GM21737 (cell line): ENCODE measurements around the gene CSAD.
"Not testable (repeated sequence)": the region's sequence is repeated elsewhere in the genome, so short reads cannot be mapped to it uniquely, and the experiment has no call there.

Experiments
- ATAC-seq: cut with Tn5 transposase; IDR thresholded peaks from one replicate; pipeline ENCODE4 v1.9.1; 2021; ENCODE audit warnings: mild to moderate bottlenecking, moderate library complexity; ENCODE audit not compliant: unreplicated experiment

Gene CSAD

DNA sequence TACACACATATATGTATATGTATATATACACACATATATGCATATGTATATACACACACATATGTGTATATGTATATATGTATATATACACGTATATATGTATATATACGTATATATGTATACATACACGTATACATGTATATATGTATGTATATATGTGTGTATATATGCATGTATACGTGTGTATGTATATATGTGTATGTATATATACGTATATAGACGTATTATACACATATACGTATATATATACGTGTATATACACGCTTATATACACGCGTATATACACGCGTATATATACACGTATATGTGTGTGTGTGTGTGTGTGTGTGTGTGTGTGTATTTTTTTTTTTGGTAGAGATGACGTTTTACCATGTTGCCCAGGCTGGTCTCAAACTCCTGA lies 33.1 kb downstream of the CSAD start:
- ATAC-seq: no peak

GRCh38 chr12:53147181-53147580 lies 33.5 kb downstream of the CSAD start:
- no peak for ATAC-seq

GRCh38 chr12:53145383-53146260 lies 35.1 kb downstream of the CSAD start:
- no peak for ATAC-seq

DNA sequence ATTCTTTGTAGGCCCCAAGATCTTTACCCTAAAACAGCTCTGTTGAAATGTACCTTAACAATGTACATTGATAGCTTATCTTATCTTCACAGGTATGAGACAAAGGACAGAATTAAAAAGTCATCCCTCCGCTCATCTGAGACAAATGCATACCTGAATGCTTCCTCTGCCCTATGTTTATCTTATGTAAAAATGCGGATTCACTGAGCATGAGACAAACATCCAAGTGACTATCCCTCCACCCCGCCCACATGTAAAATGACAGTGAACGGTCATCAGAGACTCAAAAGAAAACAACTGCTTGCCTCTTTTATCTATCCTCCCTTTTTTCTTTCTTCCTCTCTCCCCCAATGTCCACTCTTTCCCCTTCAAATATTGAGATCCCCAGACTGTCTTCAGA lies 37.4 kb downstream of the CSAD start:
- no peak for ATAC-seq

- ATAC-seq: no peak
Observed at GRCh38 chr12:53133722-53134121, 47.0 kb downstream of the CSAD start.

DNA sequence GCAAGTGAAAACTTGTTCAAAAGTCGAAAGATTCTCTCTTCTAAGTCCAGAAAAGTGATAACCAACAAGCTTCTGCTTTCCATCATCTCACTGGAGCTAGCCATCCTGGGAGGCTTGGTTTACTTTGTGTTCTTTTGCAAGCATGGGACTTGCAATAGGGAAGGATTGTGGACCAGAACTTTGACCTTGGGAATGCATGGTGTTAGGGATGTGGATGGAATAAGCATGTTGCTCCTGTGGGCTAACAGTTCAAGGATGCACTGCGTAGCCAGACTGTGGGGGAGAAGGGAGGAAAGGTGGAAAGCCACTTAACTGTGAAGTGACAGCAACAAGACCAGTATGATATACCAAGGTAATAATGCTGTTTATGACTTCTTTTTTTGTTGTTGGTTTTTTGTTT lies 48.9 kb downstream of the CSAD start:
- no peak for ATAC-seq

DNA sequence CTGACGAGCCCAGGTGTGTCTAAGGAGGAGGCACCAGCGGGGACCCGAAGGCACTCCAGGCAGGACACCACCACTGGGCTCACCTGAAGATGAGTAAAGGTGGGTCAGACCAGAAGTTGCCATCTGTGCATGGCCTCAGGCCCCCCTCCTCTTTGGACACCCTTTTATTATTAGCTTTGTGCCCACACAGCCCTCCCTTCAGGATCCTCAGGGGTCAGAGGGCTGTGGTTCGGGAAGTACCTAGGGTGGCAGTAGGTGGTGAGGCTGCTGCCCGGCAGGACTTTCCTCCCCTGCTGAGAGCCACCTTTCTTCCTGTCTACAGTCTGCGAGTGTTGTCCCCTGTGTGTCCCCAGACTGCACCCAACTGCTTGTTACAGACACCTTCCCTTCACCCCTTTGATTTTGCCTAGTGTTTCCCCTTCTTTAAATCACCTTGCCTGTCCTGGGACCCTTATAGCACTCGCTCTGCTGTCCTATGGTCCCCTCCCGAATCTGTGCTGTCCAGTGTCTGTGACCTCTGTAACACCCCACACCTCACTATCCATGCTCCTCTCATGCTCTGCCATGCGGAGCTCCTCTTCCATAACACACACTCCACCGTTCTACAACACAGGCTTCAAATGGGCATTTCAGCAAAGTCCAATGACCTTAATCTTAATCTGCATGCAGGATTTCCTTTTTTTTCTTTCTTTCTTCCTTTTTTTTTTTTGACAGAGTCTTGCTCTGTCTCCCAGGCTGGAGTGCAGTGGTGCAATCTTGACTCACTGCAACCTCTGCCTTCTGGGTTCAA lies 51.8 kb downstream of the CSAD start:
- ATAC-seq: no peak

DNA sequence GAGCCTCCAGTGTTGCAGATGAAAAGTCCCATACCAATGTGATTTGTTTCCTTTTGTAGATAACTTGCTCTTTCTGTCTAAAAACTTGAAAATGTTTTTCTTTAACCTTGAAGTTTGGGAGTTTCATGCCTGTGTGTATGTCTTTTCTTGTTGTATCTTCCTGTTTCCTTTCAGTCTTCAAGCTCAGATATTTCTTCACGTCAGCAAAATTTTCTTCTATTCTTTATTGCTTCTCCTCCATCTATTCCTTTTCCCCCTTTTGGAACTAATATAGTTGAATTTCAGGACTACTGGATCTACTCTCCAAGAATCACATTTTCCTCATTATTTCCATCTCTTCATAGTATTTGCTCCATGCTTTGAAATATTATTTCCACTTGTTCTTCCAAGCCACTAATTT lies 53.6 kb downstream of the CSAD start:
- no peak for ATAC-seq

GRCh38 chr12:53124352-53124723 lies 56.4 kb downstream of the CSAD start:
- no peak for ATAC-seq

- ATAC-seq: no peak
Observed at GRCh38 chr12:53123578-53124351, 57.0 kb downstream of the CSAD start.

DNA sequence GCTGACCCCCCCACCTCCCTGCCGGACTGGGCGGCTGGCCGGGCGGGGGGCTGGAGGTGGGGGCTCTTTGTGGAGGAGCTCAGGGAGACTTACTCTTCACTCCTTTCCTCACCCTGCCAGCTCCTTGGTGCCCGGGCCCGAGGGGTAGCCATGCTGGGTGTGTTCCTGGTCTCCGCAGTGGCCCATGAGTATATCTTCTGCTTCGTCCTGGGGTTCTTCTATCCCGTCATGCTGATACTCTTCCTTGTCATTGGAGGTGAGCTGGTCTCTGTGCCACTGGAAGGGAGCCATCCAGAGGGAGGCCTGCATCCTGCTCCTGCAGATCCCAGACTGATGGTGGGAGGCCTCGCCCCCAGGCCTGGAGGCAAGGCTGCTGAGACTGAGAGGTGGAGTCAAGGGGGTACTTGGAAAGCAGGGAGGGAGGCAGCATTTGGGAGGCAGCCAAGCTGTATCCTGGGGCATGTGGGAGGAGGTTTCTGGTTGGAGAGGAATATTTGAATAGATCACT lies 57.7 kb downstream of the CSAD start:
- no peak for ATAC-seq

DNA sequence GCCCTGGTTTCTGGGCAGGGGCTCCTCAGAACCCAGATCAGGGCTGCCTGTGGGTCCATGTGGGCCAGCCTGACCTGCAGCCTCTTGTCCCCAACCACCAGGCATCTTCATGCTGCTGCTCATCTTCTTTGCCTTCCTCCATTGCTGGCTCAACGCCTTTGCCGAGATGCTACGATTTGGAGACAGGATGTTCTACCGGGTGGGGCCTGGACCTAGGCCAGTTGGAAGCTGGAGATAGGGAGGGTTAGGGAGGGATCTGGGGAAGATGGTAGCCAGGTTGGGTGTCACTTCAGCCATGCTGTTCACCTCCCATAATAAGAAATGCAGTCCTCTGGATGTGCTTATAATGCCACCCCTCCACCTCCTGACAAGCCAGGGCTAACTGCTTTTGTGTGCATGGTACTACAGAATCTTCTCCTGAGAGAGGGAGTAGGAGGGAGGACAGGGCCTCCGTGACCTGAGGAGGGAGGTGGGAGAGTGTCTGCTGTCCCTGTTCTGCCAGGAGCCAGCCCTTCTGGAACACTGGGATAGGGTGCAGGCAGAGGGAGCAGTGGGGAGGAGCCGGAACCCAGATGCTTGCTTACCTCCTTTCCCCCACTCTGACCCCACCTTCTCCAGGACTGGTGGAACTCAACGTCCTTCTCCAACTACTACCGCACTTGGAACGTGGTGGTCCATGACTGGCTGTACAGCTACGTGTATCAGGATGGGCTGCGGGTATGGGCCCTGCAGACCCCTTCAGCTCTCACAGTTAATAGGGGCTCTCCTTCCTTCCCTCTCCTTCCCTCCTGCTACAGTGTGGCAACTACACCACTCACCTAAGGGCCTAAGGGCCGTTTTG lies 59.8 kb downstream of the CSAD start:
- no peak for ATAC-seq

GRCh38 chr12:53118751-53119300 lies 61.9 kb downstream of the CSAD start:
- ATAC-seq: no peak

GRCh38 chr12:53115891-53116648 lies 64.7 kb downstream of the CSAD start:
- ATAC-seq: no peak

DNA sequence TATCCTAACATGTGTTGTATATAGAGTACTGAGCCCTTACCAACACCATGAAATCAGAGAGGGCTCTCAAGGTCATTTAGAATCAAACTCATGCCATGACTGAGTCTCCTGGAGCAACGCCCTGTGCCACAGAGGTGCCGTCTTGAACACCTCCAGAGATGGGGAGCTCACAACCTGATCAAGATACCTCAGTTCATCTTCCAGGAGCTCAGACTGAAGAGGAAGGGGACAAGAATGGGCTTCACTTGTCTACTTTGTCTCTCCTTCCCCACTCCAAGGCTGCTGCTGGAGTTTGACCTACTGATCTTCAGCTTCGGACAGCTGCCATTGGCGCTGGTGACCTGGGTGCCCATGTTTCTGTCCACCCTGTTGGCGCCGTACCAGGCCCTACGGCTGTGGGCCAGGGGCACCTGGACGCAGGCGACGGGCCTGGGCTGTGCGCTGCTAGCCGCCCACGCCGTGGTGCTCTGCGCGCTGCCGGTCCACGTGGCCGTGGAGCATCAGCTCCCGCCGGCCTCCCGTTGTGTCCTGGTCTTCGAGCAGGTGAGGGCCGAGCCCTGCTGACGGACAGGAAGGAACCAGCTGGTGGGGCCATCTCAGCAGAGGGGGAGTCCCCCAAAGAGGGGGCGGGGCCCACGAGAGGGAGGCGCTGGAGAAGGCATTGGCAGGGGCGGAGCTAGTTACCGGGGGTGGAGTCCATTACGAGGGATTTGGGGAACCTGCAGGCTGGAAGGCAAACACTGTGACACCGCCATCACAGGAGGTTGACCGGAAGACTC lies 65.4 kb downstream of the CSAD start:
- ATAC-seq: no peak

GRCh38 chr12:53113951-53114350 lies 66.8 kb downstream of the CSAD start:
- no peak for ATAC-seq

GRCh38 chr12:53113136-53113705 lies 67.5 kb downstream of the CSAD start:
- ATAC-seq: no peak

GRCh38 chr12:53112431-53112830 lies 68.3 kb downstream of the CSAD start:
- not testable (repeated sequence) for ATAC-seq
